K562 (cell line): ENCODE measurements around the gene PRKCB. TPM values are rescaled to one million over a fixed set of nuclear protein-coding genes. Genes with fewer than 3 reads are reported as not detected.

ENCODE experiments used
- ATAC-seq: fragments of 200-7000 bp; cut with Tn5 transposase; 3 replicates; pipeline ENCODE4 v1.9.1; 2020; ENCODE audit warnings: moderate library complexity
- BruUV-seq: library from RNA; stranded (reverse); fragments of 400-500 nt; replicated peaks from 2 replicates; lab custom pipeline; 2021; lab: Mats Ljungman, UMichigan
- CTCF ChIA-PET: fragments of 300-600 bp; formaldehyde crosslinking; extraction: SDS; loops from one replicate; lab custom pipeline; 2021; ENCODE audit warnings: low intra/inter-chr PET ratio; lab: Yijun Ruan, JAX
- POLR2A ChIA-PET: fragments of 300-600, 350-650 bp; sonication (Branson Sonifier 250); formaldehyde crosslinking; extraction: SDS; loops from one replicate; lab custom pipeline; 2021; ENCODE audit warnings: antibody characterized with exemption, inconsistent platforms; lab: Yijun Ruan, JAX
- DNase-seq, 4 experiments: peaks; one replicate each; pipeline versions ENCODE4 v3.0.0 to v3.0.0-alpha.2; 2011 to 2018; ENCODE audit warnings: low spot score in 3 of 4, mixed read lengths in 3 of 4; ENCODE audit errors: extremely low read depth in 1 of 4
- FAIRE-seq: peaks from 2 replicates; lab custom pipeline; 2011; peaks lifted over from hg19 to GRCh38; lab: Jason Lieb, UNC
- H2AFZ ChIP-seq: 2 replicates; pipeline ENCODE4 v1.6.0; 2011; ENCODE audit warnings: low read depth, low read length, control low read depth, inconsistent platforms
- H3K27ac ChIP-seq: fragments of 200-600 bp; 3 replicates; pipeline ENCODE4 v1.8.0; 2011; ENCODE audit warnings: low read depth, mild to moderate bottlenecking, control low read depth, inconsistent platforms, low read length, moderate library complexity, mixed read lengths; ENCODE audit errors: extremely low read depth
- H3K27me3 ChIP-seq, 2 experiments: fragments of 300-600 bp in 1 of 2; 2 replicates in 1 of 2; 3 replicates in 1 of 2; pipeline versions ENCODE4 v1.6.0 to v1.8.0; 2011; ENCODE audit warnings: inconsistent platforms in 2 of 2, low read length in 2 of 2, mild to moderate bottlenecking in 1 of 2, mixed read lengths in 1 of 2, moderate library complexity in 1 of 2; ENCODE audit not compliant: control insufficient read depth in 2 of 2, insufficient read depth in 2 of 2
- H3K36me3 ChIP-seq: fragments of 300-600 bp; 3 replicates; pipeline ENCODE4 v1.8.0; 2011; ENCODE audit warnings: mild to moderate bottlenecking, low read length, inconsistent platforms; ENCODE audit not compliant: control insufficient read depth, insufficient read depth
- H3K4me1 ChIP-seq, 2 experiments: fragments of 200-600 bp in 1 of 2; replicated peaks in 1 of 2; 2 replicates in 1 of 2; 3 replicates in 1 of 2; pipeline versions ENCODE4 v1.5.1 to v1.8.0; 2011; ENCODE audit warnings: inconsistent platforms in 2 of 2, low read length in 2 of 2, mild to moderate bottlenecking in 1 of 2, mixed read lengths in 1 of 2, moderate library complexity in 1 of 2; ENCODE audit not compliant: control insufficient read depth in 2 of 2, insufficient read depth in 2 of 2
- H3K4me2 ChIP-seq: 2 replicates; pipeline ENCODE4 v1.6.1; 2011; ENCODE audit warnings: low read length, control low read depth, inconsistent platforms, mixed read lengths; ENCODE audit not compliant: insufficient read depth
- H3K4me3 ChIP-seq: fragments of 200-600 bp; sonication (generic), shearing (Covaris generic); 2 replicates; pipeline ENCODE4 v1.5.1; 2016; ENCODE audit warnings: control low read depth, inconsistent platforms
- H3K79me2 ChIP-seq: fragments of 200-600 bp; 3 replicates; pipeline ENCODE4 v1.8.0; 2011; ENCODE audit warnings: low read length, inconsistent platforms; ENCODE audit not compliant: control insufficient read depth, insufficient read depth
- H3K9ac ChIP-seq, 2 experiments: 2 replicates each; pipeline versions ENCODE4 v1.6.0 to v1.6.1; 2011; ENCODE audit warnings: low read depth in 2 of 2, low read length in 2 of 2, control low read depth in 1 of 2, inconsistent platforms in 1 of 2, mild to moderate bottlenecking in 1 of 2, mixed read lengths in 1 of 2; ENCODE audit not compliant: insufficient read depth in 1 of 2
- H3K9me1 ChIP-seq: one replicate; pipeline ENCODE4 v1.6.0; 2011; ENCODE audit warnings: inconsistent platforms, mild to moderate bottlenecking, low read length, moderate library complexity; ENCODE audit not compliant: control insufficient read depth, insufficient read depth
- H3K9me3 ChIP-seq: replicated peaks from 2 replicates; pipeline ENCODE4 v1.5.1; 2011; ENCODE audit warnings: low read depth, low read length, inconsistent platforms; ENCODE audit not compliant: control insufficient read depth, insufficient read depth
- H4K20me1 ChIP-seq: replicated peaks from 2 replicates; pipeline ENCODE4 v1.6.1; 2011; ENCODE audit warnings: low read length, inconsistent platforms, mixed read lengths; ENCODE audit not compliant: control insufficient read depth, insufficient read depth
- KLF16 ChIP-seq: IDR thresholded peaks from 2 replicates; pipeline ENCODE4 v1.6.1; 2016; ENCODE audit warnings: antibody characterized with exemption
- NBN ChIP-seq: fragments of 450-650 bp; IDR thresholded peaks from 2 replicates; pipeline ENCODE4 v1.6.1; 2016; ENCODE audit warnings: low read depth, mild to moderate bottlenecking
- PCBP2 ChIP-seq: fragments of 200-400 bp; formaldehyde crosslinking; IDR thresholded peaks from 2 replicates; pipeline ENCODE4 v1.6.1; 2018; ENCODE audit warnings: low read length, low read depth, mild to moderate bottlenecking, moderate library complexity; ENCODE audit not compliant: poor library complexity, severe bottlenecking
- SETDB1 ChIP-seq: IDR thresholded peaks from one replicate; pipeline ENCODE4 v1.6.1; 2012; ENCODE audit warnings: low read length, control low read depth, inconsistent platforms
- SFPQ ChIP-seq: fragments of 200-400 bp; formaldehyde crosslinking; IDR thresholded peaks from 2 replicates; pipeline ENCODE4 v1.6.1; 2017; ENCODE audit warnings: mild to moderate bottlenecking, low read depth, low read length, moderate library complexity
- WHSC1 ChIP-seq: IDR thresholded peaks from one replicate; pipeline ENCODE4 v1.6.1; 2012; ENCODE audit warnings: low read length, control low read depth, inconsistent platforms
- ZC3H4 ChIP-seq: sonication (generic); formaldehyde crosslinking; IDR thresholded peaks from 2 replicates; pipeline ENCODE4 v1.9.0; 2021; ENCODE audit warnings: missing genetic modification reagents, borderline replicate concordance
- in situ Hi-C: fragments of 300-500 bp; cut with MboI; formaldehyde crosslinking; loops from 4 replicates; pipeline ENCODE4 v1.15.0; 2018; ENCODE audit warnings: inconsistent platforms, mixed read lengths
- intact Hi-C: fragments of 100-400 bp; cut with micrococcal nuclease; formaldehyde crosslinking; loops from 2 replicates; pipeline ENCODE4 v1.14.2; 2022
- polyA plus RNA-seq, 8 experiments: library from polyadenylated mRNA; depleted of rRNA in 4 of 8; stranded (reverse) in 5 of 8; unstranded in 3 of 8; fragments of >200 nt; fragmentation: Nextera tagmentation in 2 of 8; fragmentation: Illumina TruSeq in 1 of 8; extraction: Ambion mirVana in 2 of 8; extraction: Trizol in 1 of 8; gene quantifications; 2 replicates each; pipeline versions ENCODE4 v1.2.1 to v1.2.3, GENCODE V29; 2011 to 2014; ENCODE audit warnings: inconsistent platforms in 1 of 8, missing spikeins in 1 of 8
- total RNA-seq, 7 experiments: library from RNA; depleted of rRNA in 6 of 7; stranded (reverse); fragments of >200 nt in 6 of 7; fragmentation: Illumina TruSeq in 2 of 7; extraction: Trizol in 2 of 7; gene quantifications; 2 replicates each; pipeline versions ENCODE4 v1.2.1 to v1.2.3, GENCODE V29; 2011 to 2021; ENCODE audit warnings: low replicate concordance in 1 of 7
- TF ChIP-seq, protein P1 (sequence below): IDR thresholded peaks from 3 replicates; pipeline ENCODE4 v1.6.1; 2011; ENCODE audit warnings: borderline replicate concordance, mild to moderate bottlenecking; ENCODE audit not compliant: insufficient read length, insufficient read depth
- TF ChIP-seq, protein P2 (sequence below): fragments of 450-650 bp; formaldehyde crosslinking; conservative IDR thresholded peaks from 2 replicates; pipeline ENCODE4 v1.4.0; 2022; ENCODE audit warnings: mild to moderate bottlenecking, missing genetic modification characterization
- TF ChIP-seq, protein P3 (sequence below): sonication (generic); formaldehyde crosslinking; IDR thresholded peaks from 2 replicates; pipeline ENCODE4 v1.8.1; 2023; ENCODE audit warnings: missing genetic modification reagents, mild to moderate bottlenecking, borderline replicate concordance

The PRKCB gene
- total and polyA plus RNA-seq, 9 of the 15 experiments (the other 6 are each of a cell fraction or from before 2014, with no cell fraction given) = 49.9 to 276 (median 148) TPM

- TF ChIP-seq SFPQ (no peak), SETDB1 (no peak), WHSC1 (no peak), ZC3H4 (CRISPR knock-in tag) (no peak), KLF16 (no peak)
- TF ChIP-seq, protein P1, sequence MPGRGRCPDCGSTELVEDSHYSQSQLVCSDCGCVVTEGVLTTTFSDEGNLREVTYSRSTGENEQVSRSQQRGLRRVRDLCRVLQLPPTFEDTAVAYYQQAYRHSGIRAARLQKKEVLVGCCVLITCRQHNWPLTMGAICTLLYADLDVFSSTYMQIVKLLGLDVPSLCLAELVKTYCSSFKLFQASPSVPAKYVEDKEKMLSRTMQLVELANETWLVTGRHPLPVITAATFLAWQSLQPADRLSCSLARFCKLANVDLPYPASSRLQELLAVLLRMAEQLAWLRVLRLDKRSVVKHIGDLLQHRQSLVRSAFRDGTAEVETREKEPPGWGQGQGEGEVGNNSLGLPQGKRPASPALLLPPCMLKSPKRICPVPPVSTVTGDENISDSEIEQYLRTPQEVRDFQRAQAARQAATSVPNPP = no peak
Measured at GRCh38 chr16:23934610-23935236, 98.9 kb downstream of the PRKCB start (continued).

- H3K9me1 ChIP-seq = no peaks in the 10 kb centered on the region
- ATAC-seq (no peak), FAIRE-seq (no peak), DNase-seq (no peak)
- H2AFZ ChIP-seq = no peak overlapping the region
- no peaks in the 10 kb centered on the region for H3K9me3 ChIP-seq
- H4K20me1 ChIP-seq = peaks cover 9% of the 10 kb centered on the region; the same call in 1 of the 2 replicates
- ChIA-PET POLR2A (interaction anchor here (0.7 to 1.8 kb wide), 2 partner anchors 11 to 12 kb away, joined by 3 read pairs; no protein-coding TSS in a partner anchor), CTCF (no interaction called here)
- H3K4me1 ChIP-seq = peaks cover 2 to 19% of the 10 kb centered on the region in 2 experiments; a peak in 4 of 5 replicates
- in situ Hi-C loops = no loop called here
- peaks cover 40% of the 10 kb centered on the region; the same call in 1 of the 3 replicates for H3K36me3 ChIP-seq
- no peak overlapping the region for H3K4me3 ChIP-seq
- no TSS peak for BruUV-seq
- intact Hi-C loops = no loop called here
- no peak overlapping the region for H3K27ac ChIP-seq
- peaks cover 95% of the 10 kb centered on the region for H3K79me2 ChIP-seq
- no peak overlapping the region for H3K9ac ChIP-seq
- no peak overlapping the region for H3K4me2 ChIP-seq
- H3K27me3 ChIP-seq = no peaks in the 10 kb centered on the region
- no peak for TF ChIP-seq PCBP2
- TF ChIP-seq NBN = no peak
- TF ChIP-seq, protein P2, sequence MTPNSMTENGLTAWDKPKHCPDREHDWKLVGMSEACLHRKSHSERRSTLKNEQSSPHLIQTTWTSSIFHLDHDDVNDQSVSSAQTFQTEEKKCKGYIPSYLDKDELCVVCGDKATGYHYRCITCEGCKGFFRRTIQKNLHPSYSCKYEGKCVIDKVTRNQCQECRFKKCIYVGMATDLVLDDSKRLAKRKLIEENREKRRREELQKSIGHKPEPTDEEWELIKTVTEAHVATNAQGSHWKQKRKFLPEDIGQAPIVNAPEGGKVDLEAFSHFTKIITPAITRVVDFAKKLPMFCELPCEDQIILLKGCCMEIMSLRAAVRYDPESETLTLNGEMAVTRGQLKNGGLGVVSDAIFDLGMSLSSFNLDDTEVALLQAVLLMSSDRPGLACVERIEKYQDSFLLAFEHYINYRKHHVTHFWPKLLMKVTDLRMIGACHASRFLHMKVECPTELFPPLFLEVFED (CRISPR knock-in tag) = no peak
- TF ChIP-seq, protein P3, sequence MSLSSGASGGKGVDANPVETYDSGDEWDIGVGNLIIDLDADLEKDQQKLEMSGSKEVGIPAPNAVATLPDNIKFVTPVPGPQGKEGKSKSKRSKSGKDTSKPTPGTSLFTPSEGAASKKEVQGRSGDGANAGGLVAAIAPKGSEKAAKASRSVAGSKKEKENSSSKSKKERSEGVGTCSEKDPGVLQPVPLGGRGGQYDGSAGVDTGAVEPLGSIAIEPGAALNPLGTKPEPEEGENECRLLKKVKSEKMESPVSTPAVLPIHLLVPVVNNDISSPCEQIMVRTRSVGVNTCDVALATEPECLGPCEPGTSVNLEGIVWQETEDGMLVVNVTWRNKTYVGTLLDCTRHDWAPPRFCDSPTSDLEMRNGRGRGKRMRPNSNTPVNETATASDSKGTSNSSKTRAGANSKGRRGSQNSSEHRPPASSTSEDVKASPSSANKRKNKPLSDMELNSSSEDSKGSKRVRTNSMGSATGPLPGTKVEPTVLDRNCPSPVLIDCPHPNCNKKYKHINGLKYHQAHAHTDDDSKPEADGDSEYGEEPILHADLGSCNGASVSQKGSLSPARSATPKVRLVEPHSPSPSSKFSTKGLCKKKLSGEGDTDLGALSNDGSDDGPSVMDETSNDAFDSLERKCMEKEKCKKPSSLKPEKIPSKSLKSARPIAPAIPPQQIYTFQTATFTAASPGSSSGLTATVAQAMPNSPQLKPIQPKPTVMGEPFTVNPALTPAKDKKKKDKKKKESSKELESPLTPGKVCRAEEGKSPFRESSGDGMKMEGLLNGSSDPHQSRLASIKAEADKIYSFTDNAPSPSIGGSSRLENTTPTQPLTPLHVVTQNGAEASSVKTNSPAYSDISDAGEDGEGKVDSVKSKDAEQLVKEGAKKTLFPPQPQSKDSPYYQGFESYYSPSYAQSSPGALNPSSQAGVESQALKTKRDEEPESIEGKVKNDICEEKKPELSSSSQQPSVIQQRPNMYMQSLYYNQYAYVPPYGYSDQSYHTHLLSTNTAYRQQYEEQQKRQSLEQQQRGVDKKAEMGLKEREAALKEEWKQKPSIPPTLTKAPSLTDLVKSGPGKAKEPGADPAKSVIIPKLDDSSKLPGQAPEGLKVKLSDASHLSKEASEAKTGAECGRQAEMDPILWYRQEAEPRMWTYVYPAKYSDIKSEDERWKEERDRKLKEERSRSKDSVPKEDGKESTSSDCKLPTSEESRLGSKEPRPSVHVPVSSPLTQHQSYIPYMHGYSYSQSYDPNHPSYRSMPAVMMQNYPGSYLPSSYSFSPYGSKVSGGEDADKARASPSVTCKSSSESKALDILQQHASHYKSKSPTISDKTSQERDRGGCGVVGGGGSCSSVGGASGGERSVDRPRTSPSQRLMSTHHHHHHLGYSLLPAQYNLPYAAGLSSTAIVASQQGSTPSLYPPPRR (CRISPR knock-in tag) = no peak
Measured at GRCh38 chr16:23940111-23940510, 104.3 kb downstream of the PRKCB start.
